CD4-positive, alpha-beta T cell (primary cell): Measurements from ENCODE around the gene STAC2. TPM values are rescaled to one million over a fixed set of nuclear protein-coding genes. Genes with fewer than 3 reads are reported as not detected.

ENCODE experiments used
- ATAC-seq: fragments of 200-7000 bp; cut with Tn5 transposase; one replicate; pipeline ENCODE4 v1.10.0; 2022; ENCODE audit warnings: mild to moderate bottlenecking; ENCODE audit not compliant: poor library complexity
- CTCF ChIA-PET: fragments of 350-600 bp; sonication (Branson Sonifier 250); formaldehyde crosslinking; loops from one replicate; lab custom pipeline; 2021; ENCODE audit warnings: antibody characterized with exemption, inconsistent platforms; lab: Charles Lee
- POLR2A ChIA-PET: fragments of 350-600 bp; sonication (Branson Sonifier 250); formaldehyde crosslinking; loops from one replicate; lab custom pipeline; 2021; ENCODE audit warnings: antibody characterized with exemption, inconsistent platforms; lab: Charles Lee
- DNase-seq, 14 experiments: peaks; one replicate each; pipeline ENCODE4 v3.0.0-alpha.2; 2013 to 2020; ENCODE audit warnings: mixed read lengths in 2 of 14
- H3K27ac ChIP-seq, 2 donors: one replicate each; pipeline versions ENCODE4 v1.5.1 to v1.7.0; 2013; ENCODE audit warnings: low read length in 2 of 2, low read depth in 1 of 2, mild to moderate bottlenecking in 1 of 2
- H3K27me3 ChIP-seq, 2 experiments: 1 replicate in 1 of 2; 2 replicates in 1 of 2; pipeline versions ENCODE4 v1.6.1 to v1.7.0; 2013; ENCODE audit warnings: low read length in 2 of 2, control low read depth in 1 of 2, mild to moderate bottlenecking in 1 of 2, moderate library complexity in 1 of 2; ENCODE audit not compliant: insufficient read depth in 2 of 2, control insufficient read depth in 1 of 2
- H3K36me3 ChIP-seq: one replicate; pipeline ENCODE4 v1.6.1; 2013; ENCODE audit warnings: low read length, control low read depth; ENCODE audit not compliant: insufficient read depth
- H3K4me1 ChIP-seq: one replicate; pipeline ENCODE4 v1.6.1; 2013; ENCODE audit warnings: low read length, control low read depth; ENCODE audit not compliant: insufficient read depth
- H3K4me3 ChIP-seq: one replicate; pipeline ENCODE4 v1.5.1; 2013; ENCODE audit warnings: mild to moderate bottlenecking, low read length, moderate library complexity
- H3K9me3 ChIP-seq, 2 experiments: 1 replicate in 1 of 2; 2 replicates in 1 of 2; pipeline versions ENCODE4 v1.6.1 to v1.7.0; 2013; ENCODE audit warnings: low read length in 2 of 2, mild to moderate bottlenecking in 2 of 2, control low read depth in 1 of 2, moderate library complexity in 1 of 2; ENCODE audit not compliant: control insufficient read depth in 1 of 2, insufficient read depth in 1 of 2
- H3K27ac Mint-ChIP-seq: one replicate; pipeline ENCODE4 v1.8.0; 2020; ENCODE audit warnings: mixed read lengths
- H3K27me3 Mint-ChIP-seq: one replicate; pipeline ENCODE4 v1.8.0; 2021; ENCODE audit warnings: mixed read lengths
- H3K36me3 Mint-ChIP-seq: one replicate; pipeline ENCODE4 v1.8.0; 2021; ENCODE audit warnings: low read depth, mixed read lengths
- H3K4me1 Mint-ChIP-seq: one replicate; pipeline ENCODE4 v1.8.0; 2021; ENCODE audit warnings: low read depth, mixed read lengths
- H3K4me3 Mint-ChIP-seq: one replicate; pipeline ENCODE4 v1.8.0; 2020; ENCODE audit warnings: mild to moderate bottlenecking, mixed read lengths
- H3K9me3 Mint-ChIP-seq: one replicate; pipeline ENCODE4 v1.8.0; 2020; ENCODE audit warnings: mixed read lengths
- CTCF ChIP-seq: fragments of 200-600 bp; IDR thresholded peaks from one replicate; pipeline ENCODE4 v1.8.0; 2022; ENCODE audit warnings: antibody characterized with exemption, mild to moderate bottlenecking
- intact Hi-C, 2 experiments: fragments of 100-400 bp; cut with DNase I in 1 of 2; cut with micrococcal nuclease in 1 of 2; formaldehyde crosslinking; loops; one replicate each; pipeline versions ENCODE4 v1.15.1 to v1.9.0; 2023 to 2025; cut with DNase I, micrococcal nuclease
- total RNA-seq, 174 experiments: library from RNA in 2 of 174; stranded (reverse) in 2 of 174; gene quantifications; one replicate each; pipeline ENCODE4 v1.2.3 and lab custom pipeline; 2021 to 2026

Gene STAC2
- total RNA-seq, 2 experiments from 2014 or later = not detected

GRCh38 chr17:39224778-39225307 lies 902 bp downstream of the STAC2 start:
- DNase-seq (peak in 1 of 14 experiments; percentile 43), ATAC-seq (peak; percentile 49)
- no peaks in the 10 kb centered on the region for H3K9me3 Mint-ChIP-seq
- Histone ChIP-seq H3K4me3 (no peak overlapping the region), H3K27me3 (peaks cover 48 to 53% of the 10 kb centered on the region in 2 experiments), H3K27ac (no peak overlapping the region), H3K36me3 (no peaks in the 10 kb centered on the region), H3K9me3 (no peaks in the 10 kb centered on the region), H3K4me1 (peaks cover 21% of the 10 kb centered on the region)
- no peak overlapping the region for H3K27ac Mint-ChIP-seq
- POLR2A ChIA-PET = no interaction called here
- no peaks in the 10 kb centered on the region for H3K36me3 Mint-ChIP-seq
- peaks cover 5% of the 10 kb centered on the region for H3K4me1 Mint-ChIP-seq
- H3K27me3 Mint-ChIP-seq = peaks cover 61% of the 10 kb centered on the region
- intact Hi-C loops = no loop called here
- CTCF ChIA-PET = no interaction called here
- peak overlapping the region; percentile 76 for H3K4me3 Mint-ChIP-seq
- no peak for TF ChIP-seq CTCF

GRCh38 chr17:39223907-39224777 lies 1.6 kb downstream of the STAC2 start:
- Mint-ChIP-seq H3K9me3 (no peaks in the 10 kb centered on the region), H3K36me3 (no peaks in the 10 kb centered on the region), H3K27me3 (peaks cover 54% of the 10 kb centered on the region), H3K27ac (no peak overlapping the region), H3K4me1 (peaks cover 5% of the 10 kb centered on the region), H3K4me3 (peak overlapping the region; percentile 56)
- Histone ChIP-seq H3K27ac (no peak overlapping the region), H3K27me3 (peaks cover 48% of the 10 kb centered on the region in 2 experiments), H3K9me3 (no peaks in the 10 kb centered on the region), H3K4me1 (peaks cover 21% of the 10 kb centered on the region), H3K4me3 (no peak overlapping the region), H3K36me3 (no peaks in the 10 kb centered on the region)
- CTCF ChIA-PET = interaction anchor here (1.3 to 1.4 kb wide), 3 partner anchors 8 to 21 kb away, joined by 3 to 5 read pairs (median 4); no protein-coding TSS in a partner anchor
- intact Hi-C loops = no loop called here
- ATAC-seq = no peak
- DNase-seq = no peak
- no peak for TF ChIP-seq CTCF
- POLR2A ChIA-PET = no interaction called here

- ATAC-seq (no peak), DNase-seq (no peak)
- Histone ChIP-seq H3K27me3 (peaks cover 41 to 47% of the 10 kb centered on the region in 2 experiments), H3K9me3 (no peaks in the 10 kb centered on the region), H3K36me3 (no peaks in the 10 kb centered on the region), H3K4me3 (no peak overlapping the region), H3K4me1 (peaks cover 22% of the 10 kb centered on the region), H3K27ac (no peak overlapping the region)
- Mint-ChIP-seq H3K4me3 (peak overlapping the region; percentile 69), H3K9me3 (no peaks in the 10 kb centered on the region), H3K27ac (no peak overlapping the region), H3K27me3 (peaks cover 48% of the 10 kb centered on the region), H3K4me1 (peaks cover 5% of the 10 kb centered on the region), H3K36me3 (no peaks in the 10 kb centered on the region)
- TF ChIP-seq CTCF = no peak
- intact Hi-C loops = no loop called here
- CTCF ChIA-PET = interaction anchor here (1.3 to 1.4 kb wide), 3 partner anchors 9 to 22 kb away, joined by 3 to 5 read pairs (median 4); no protein-coding TSS in a partner anchor
- POLR2A ChIA-PET = no interaction called here
Measured at GRCh38 chr17:39222866-39223834, 2.6 kb downstream of the STAC2 start.
